Natural killer cell (primary cell): Measurements from ENCODE around the gene ZNF30. TPM values are rescaled to one million over a fixed set of nuclear protein-coding genes. Genes with fewer than 3 reads are reported as not detected.
"Not testable (repeated sequence)": the region's sequence is repeated elsewhere in the genome, so short reads cannot be mapped to it uniquely, and the experiment has no call there.

Source experiments
- ATAC-seq, 3 donors: fragments of 150-1000 bp in 2 of 3; fragments of 200-7000 bp in 1 of 3; cut with Tn5 transposase; 1 replicate in 1 of 3; 2 replicates in 2 of 3; pipeline ENCODE4 v1.10.0; 2021; ENCODE audit warnings: mild to moderate bottlenecking in 2 of 3, moderate library complexity in 2 of 3
- DNase-seq, 2 donors: peaks; one replicate each; pipeline versions ENCODE4 v3.0.0 to v3.0.0-alpha.2; 2013 to 2021; ENCODE audit warnings: mixed read lengths in 1 of 2
- H3K27ac ChIP-seq: one replicate; pipeline ENCODE4 v1.5.1; 2013; ENCODE audit warnings: mild to moderate bottlenecking, low read length
- H3K27me3 ChIP-seq: one replicate; pipeline ENCODE4 v1.6.1; 2013; ENCODE audit warnings: low read length; ENCODE audit not compliant: control insufficient read depth, insufficient read depth
- H3K36me3 ChIP-seq: one replicate; pipeline ENCODE4 v1.6.1; 2013; ENCODE audit warnings: low read length; ENCODE audit not compliant: control insufficient read depth, insufficient read depth
- H3K4me1 ChIP-seq: one replicate; pipeline ENCODE4 v1.6.1; 2013; ENCODE audit warnings: low read length; ENCODE audit not compliant: control insufficient read depth, insufficient read depth
- H3K4me3 ChIP-seq: one replicate; pipeline ENCODE4 v1.5.1; 2013; ENCODE audit warnings: low read length
- H3K9me3 ChIP-seq: one replicate; pipeline ENCODE4 v1.6.1; 2013; ENCODE audit warnings: low read length; ENCODE audit not compliant: control insufficient read depth, insufficient read depth
- H3K27ac Mint-ChIP-seq, 2 donors: one replicate each; pipeline ENCODE4 v1.8.0; 2022; ENCODE audit warnings: mild to moderate bottlenecking in 2 of 2, mixed read lengths in 2 of 2, moderate library complexity in 1 of 2
- H3K27me3 Mint-ChIP-seq, 2 donors: one replicate each; pipeline ENCODE4 v1.8.0; 2022; ENCODE audit warnings: low read depth in 2 of 2, mixed read lengths in 2 of 2
- H3K36me3 Mint-ChIP-seq: one replicate; pipeline ENCODE4 v1.8.0; 2022; ENCODE audit warnings: mixed read lengths
- H3K4me1 Mint-ChIP-seq, 2 donors: one replicate each; pipeline ENCODE4 v1.8.0; 2022; ENCODE audit warnings: mixed read lengths in 2 of 2
- H3K4me3 Mint-ChIP-seq: one replicate; pipeline ENCODE4 v1.8.0; 2022; ENCODE audit warnings: mild to moderate bottlenecking, moderate library complexity, mixed read lengths
- H3K9me3 Mint-ChIP-seq, 2 donors: one replicate each; pipeline ENCODE4 v1.8.0; 2022; ENCODE audit warnings: mixed read lengths in 2 of 2
- CTCF ChIP-seq: fragments of 200-600 bp; IDR thresholded peaks from one replicate; pipeline ENCODE4 v1.8.0; 2022; ENCODE audit warnings: antibody characterized with exemption
- WGBS: methylation state at CpG from one replicate; pipeline ENCODE4 v1.1.7; 2013; ENCODE audit warnings: missing lambda C conversion rate; ENCODE audit not compliant: insufficient coverage; 5-methylcytosine and 5-hydroxymethylcytosine counted together
- intact Hi-C: fragments of 100-400 bp; cut with micrococcal nuclease; formaldehyde crosslinking; loops from one replicate; pipeline ENCODE4 v1.14.2; 2022
- total RNA-seq, 4 donors: library from RNA; stranded (reverse); fragments of 120-200 nt in 1 of 4; gene quantifications; one replicate each; pipeline versions ENCODE4 v1.2.3 to v1.2.4, GENCODE V29; 2013 to 2022

ZNF30 gene
- total RNA-seq, 3 donors from 2014 or later (not counting 1 experiment from before 2014, with no cell fraction given): 2.7 to 4.3 (median 3.8) TPM

GRCh38 chr19:34963573-34964406 is 37.1 kb downstream of the ZNF30 start, which contains the start of gene ZNF792:
ZNF792 (minus strand) TSS chr19:34964229; CDS start chr19:34963662, 567 bp downstream.
- H3K27me3 Mint-ChIP-seq: no peaks in the 10 kb centered on the region
- ATAC-seq (peak; percentile 69 to 80 (median 77)), DNase-seq (peak; percentile 40 to 65)
- peak within 1 kb of the TSS; percentile 83 to 94 for H3K27ac Mint-ChIP-seq
- Histone ChIP-seq H3K4me1 (peaks cover 30% of the 10 kb centered on the region), H3K9me3 (peaks cover 42% of the 10 kb centered on the region), H3K4me3 (peak within 1 kb of the TSS; percentile 88), H3K36me3 (peaks cover 24% of the 10 kb centered on the region), H3K27ac (peak within 1 kb of the TSS; percentile 51), H3K27me3 (no peaks in the 10 kb centered on the region)
- peaks cover 40% of the 10 kb centered on the region for H3K36me3 Mint-ChIP-seq
- peak within 1 kb of the TSS; percentile 98 for H3K4me3 Mint-ChIP-seq
- intact Hi-C loops: no loop called here
- peaks cover 13 to 30% of the 10 kb centered on the region in 2 donors for H3K9me3 Mint-ChIP-seq
- peaks cover 18 to 37% of the 10 kb centered on the region in 2 donors for H3K4me1 Mint-ChIP-seq
- no peak for TF ChIP-seq CTCF
- WGBS: under 1% methylated on average over 78 of the region's 78 CpGs

- WGBS: 70% methylated on average over 6 of the region's 6 CpGs
- no peak for DNase-seq
- H3K36me3 ChIP-seq: peaks cover 16% of the 10 kb centered on the region
Observed at GRCh38 chr19:34964598-34964997, 37.9 kb downstream of the ZNF30 start.

GRCh38 chr19:34965505-34965904 is 38.8 kb downstream of the ZNF30 start:
- DNase-seq, ATAC-seq, H3K4me3 ChIP-seq, H3K27me3 Mint-ChIP-seq, intact Hi-C loops, H3K27ac ChIP-seq, H3K36me3 ChIP-seq, H3K27me3 ChIP-seq: not testable (repeated sequence)
- H3K36me3 Mint-ChIP-seq: peaks cover 23% of the 10 kb centered on the region
- 97% methylated on average over 5 of the region's 5 CpGs for WGBS
- H3K4me1 Mint-ChIP-seq: peaks cover 18 to 27% of the 10 kb centered on the region in 2 donors
- peaks cover 11 to 18% of the 10 kb centered on the region in 2 donors for H3K9me3 Mint-ChIP-seq
- H3K4me3 Mint-ChIP-seq: peak overlapping the region; percentile 74
- H3K4me1 ChIP-seq: peaks cover 30% of the 10 kb centered on the region
- H3K27ac Mint-ChIP-seq: peak overlapping the region in 1 of 2 donors; percentile 58
- peaks cover 25% of the 10 kb centered on the region for H3K9me3 ChIP-seq

More at GRCh38 chr19:34964598-34964997, 37.9 kb downstream of the ZNF30 start:
- Histone ChIP-seq H3K27ac (no peak overlapping the region), H3K9me3 (peaks cover 34% of the 10 kb centered on the region), H3K4me1 (peaks cover 30% of the 10 kb centered on the region), H3K4me3 (no peak overlapping the region), H3K27me3 (no peaks in the 10 kb centered on the region)
- Mint-ChIP-seq H3K27ac (peak overlapping the region; percentile 33 to 45), H3K36me3 (peaks cover 32% of the 10 kb centered on the region), H3K27me3 (no peaks in the 10 kb centered on the region), H3K9me3 (peaks cover 13 to 25% of the 10 kb centered on the region in 2 donors), H3K4me1 (peaks cover 18 to 36% of the 10 kb centered on the region in 2 donors), H3K4me3 (peak overlapping the region; percentile 77)
- no peak for ATAC-seq
- TF ChIP-seq CTCF: no peak
- intact Hi-C loops: no loop called here

GRCh38 chr19:34967551-34967950 is 40.8 kb downstream of the ZNF30 start:
- Histone ChIP-seq H3K27me3 (no peaks in the 10 kb centered on the region), H3K4me1 (peaks cover 15% of the 10 kb centered on the region), H3K4me3 (no peak overlapping the region), H3K27ac (no peak overlapping the region), H3K9me3 (peaks cover 5% of the 10 kb centered on the region), H3K36me3 (no peaks in the 10 kb centered on the region)
- Mint-ChIP-seq H3K27me3 (no peaks in the 10 kb centered on the region), H3K36me3 (peaks cover 7% of the 10 kb centered on the region), H3K27ac (no peak overlapping the region), H3K9me3 (peaks cover 4 to 6% of the 10 kb centered on the region in 2 donors), H3K4me3 (no peak overlapping the region), H3K4me1 (peaks cover 10 to 11% of the 10 kb centered on the region in 2 donors)
- TF ChIP-seq CTCF: no peak
- WGBS: 81% methylated on average over 5 of the region's 6 CpGs
- DNase-seq (no peak), ATAC-seq (no peak)
- intact Hi-C loops: no loop called here
